Endothelial cell (in vitro differentiated cells): Measurements from ENCODE around the gene TMEM163. TPM values are rescaled to one million over a fixed set of nuclear protein-coding genes. Genes with fewer than 3 reads are reported as not detected.

ENCODE experiments used
- DNase-seq: peaks from one replicate; pipeline ENCODE4 v3.0.0; 2021; ENCODE audit warnings: low spot score
- H3K27ac Mint-ChIP-seq: one replicate; pipeline ENCODE4 v1.8.0; 2021; ENCODE audit warnings: mixed read lengths, inconsistent platforms; ENCODE audit not compliant: unreplicated experiment
- H3K27me3 Mint-ChIP-seq: one replicate; pipeline ENCODE4 v1.8.0; 2021; ENCODE audit warnings: mild to moderate bottlenecking, moderate library complexity, mixed read lengths, inconsistent platforms; ENCODE audit not compliant: unreplicated experiment
- H3K36me3 Mint-ChIP-seq: one replicate; pipeline ENCODE4 v1.8.0; 2021; ENCODE audit warnings: mild to moderate bottlenecking, low read depth, mixed read lengths, inconsistent platforms; ENCODE audit not compliant: unreplicated experiment
- H3K4me1 Mint-ChIP-seq: one replicate; pipeline ENCODE4 v1.8.0; 2021; ENCODE audit warnings: mild to moderate bottlenecking, mixed read lengths, inconsistent platforms; ENCODE audit not compliant: unreplicated experiment
- H3K4me3 Mint-ChIP-seq: one replicate; pipeline ENCODE4 v1.8.0; 2021; ENCODE audit warnings: mild to moderate bottlenecking, mixed read lengths, inconsistent platforms; ENCODE audit not compliant: unreplicated experiment
- H3K9me3 Mint-ChIP-seq: one replicate; pipeline ENCODE4 v1.8.0; 2021; ENCODE audit warnings: mixed read lengths, inconsistent platforms; ENCODE audit not compliant: unreplicated experiment
- total RNA-seq: library from RNA; stranded (reverse); fragmentation: NEBNext Ultra II Directional; extraction: Animal tissue kit (Norgen Biotek cat#: 25700); gene quantifications from one replicate; pipeline ENCODE4 v1.2.1, GENCODE V29; 2021; ENCODE audit not compliant: unreplicated experiment
- TF ChIP-seq, protein P1 (sequence below): fragments of 200-600 bp; sonication (generic); IDR thresholded peaks from one replicate; pipeline ENCODE4 v1.5.0; 2021; ENCODE audit warnings: antibody characterized with exemption; ENCODE audit not compliant: unreplicated experiment

TMEM163 gene
- total RNA-seq, 1 donor from 2014 or later = 150 TPM

- Mint-ChIP-seq H3K36me3 (peaks cover 22% of the 10 kb centered on the region), H3K27me3 (peaks cover 9% of the 10 kb centered on the region), H3K27ac (peak overlapping the region; percentile 89), H3K4me3 (no peak overlapping the region), H3K4me1 (peaks cover 65% of the 10 kb centered on the region), H3K9me3 (no peaks in the 10 kb centered on the region)
- no peak for DNase-seq
- TF ChIP-seq, protein P1, sequence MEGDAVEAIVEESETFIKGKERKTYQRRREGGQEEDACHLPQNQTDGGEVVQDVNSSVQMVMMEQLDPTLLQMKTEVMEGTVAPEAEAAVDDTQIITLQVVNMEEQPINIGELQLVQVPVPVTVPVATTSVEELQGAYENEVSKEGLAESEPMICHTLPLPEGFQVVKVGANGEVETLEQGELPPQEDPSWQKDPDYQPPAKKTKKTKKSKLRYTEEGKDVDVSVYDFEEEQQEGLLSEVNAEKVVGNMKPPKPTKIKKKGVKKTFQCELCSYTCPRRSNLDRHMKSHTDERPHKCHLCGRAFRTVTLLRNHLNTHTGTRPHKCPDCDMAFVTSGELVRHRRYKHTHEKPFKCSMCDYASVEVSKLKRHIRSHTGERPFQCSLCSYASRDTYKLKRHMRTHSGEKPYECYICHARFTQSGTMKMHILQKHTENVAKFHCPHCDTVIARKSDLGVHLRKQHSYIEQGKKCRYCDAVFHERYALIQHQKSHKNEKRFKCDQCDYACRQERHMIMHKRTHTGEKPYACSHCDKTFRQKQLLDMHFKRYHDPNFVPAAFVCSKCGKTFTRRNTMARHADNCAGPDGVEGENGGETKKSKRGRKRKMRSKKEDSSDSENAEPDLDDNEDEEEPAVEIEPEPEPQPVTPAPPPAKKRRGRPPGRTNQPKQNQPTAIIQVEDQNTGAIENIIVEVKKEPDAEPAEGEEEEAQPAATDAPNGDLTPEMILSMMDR = no peak
Observed at GRCh38 chr2:134703426-134703825, 15.4 kb downstream of the TMEM163 start.

- Mint-ChIP-seq H3K36me3 (peaks cover 8% of the 10 kb centered on the region), H3K27me3 (peaks cover 6% of the 10 kb centered on the region), H3K27ac (no peak overlapping the region), H3K9me3 (no peaks in the 10 kb centered on the region), H3K4me1 (peaks cover 40% of the 10 kb centered on the region), H3K4me3 (no peak overlapping the region)
- TF ChIP-seq, protein P1 = no peak
- no peak for DNase-seq
Observed at GRCh38 chr2:134700730-134701129, 18.1 kb downstream of the TMEM163 start.

GRCh38 chr2:134694411-134694810, 24.4 kb downstream of the TMEM163 start:
- no peak overlapping the region for H3K27ac Mint-ChIP-seq
- no peak overlapping the region for H3K4me3 Mint-ChIP-seq
- DNase-seq = no peak
- no peaks in the 10 kb centered on the region for H3K36me3 Mint-ChIP-seq
- peaks cover 2% of the 10 kb centered on the region for H3K27me3 Mint-ChIP-seq
- TF ChIP-seq, protein P1 = no peak
- no peaks in the 10 kb centered on the region for H3K9me3 Mint-ChIP-seq
- H3K4me1 Mint-ChIP-seq = peaks cover 7% of the 10 kb centered on the region

GRCh38 chr2:134693359-134694330, 25.2 kb downstream of the TMEM163 start:
- Mint-ChIP-seq H3K4me3 (no peak overlapping the region), H3K27ac (no peak overlapping the region), H3K27me3 (peaks cover 2% of the 10 kb centered on the region), H3K36me3 (no peaks in the 10 kb centered on the region), H3K4me1 (peaks cover 11% of the 10 kb centered on the region), H3K9me3 (no peaks in the 10 kb centered on the region)
- TF ChIP-seq, protein P1 = no peak
- DNase-seq = no peak

GRCh38 chr2:134692499-134692898, 26.3 kb downstream of the TMEM163 start:
- Mint-ChIP-seq H3K9me3 (no peaks in the 10 kb centered on the region), H3K4me3 (no peak overlapping the region), H3K27ac (no peak overlapping the region), H3K27me3 (no peaks in the 10 kb centered on the region), H3K36me3 (peaks cover 3% of the 10 kb centered on the region), H3K4me1 (peaks cover 13% of the 10 kb centered on the region)
- TF ChIP-seq, protein P1 = no peak
- no peak for DNase-seq
